HCT116 (cell line): ENCODE data around the gene OOSP4B. TPM values are rescaled to one million over a fixed set of nuclear protein-coding genes. Genes with fewer than 3 reads are reported as not detected.
"Not testable (repeated sequence)": the region's sequence is repeated elsewhere in the genome, so short reads cannot be mapped to it uniquely, and the experiment has no call there.

Source experiments
- ATAC-seq: fragments of 200-7000 bp; cut with Tn5 transposase; 2 replicates; pipeline ENCODE4 v1.9.1; 2020; ENCODE audit warnings: mild to moderate bottlenecking, moderate library complexity
- BruUV-seq: library from RNA; stranded (reverse); fragments of 400-500 nt; replicated peaks from 2 replicates; lab custom pipeline; 2021; lab: Mats Ljungman, UMichigan
- CTCF ChIA-PET: fragments of 300-600 bp; sonication (Branson Sonifier 250); formaldehyde crosslinking; loops from one replicate; lab custom pipeline; 2021; ENCODE audit warnings: antibody characterized with exemption; lab: Charles Lee
- POLR2A ChIA-PET: fragments of 300-600, 350-600 bp; sonication (Branson Sonifier 250); formaldehyde crosslinking; loops from one replicate; lab custom pipeline; 2021; ENCODE audit warnings: antibody characterized with exemption; lab: Charles Lee
- RAD21 ChIA-PET, 2 experiments: fragments of 300-600 bp; sonication (Branson Sonifier 250); formaldehyde crosslinking; loops; one replicate each; lab custom pipeline; 2023; ENCODE audit warnings: low total read pairs in 2 of 2; ENCODE audit not compliant: uncharacterized antibody in 2 of 2, unreplicated experiment in 2 of 2, low non-redundant PET in 1 of 2; lab: Charles Lee
- DNase-seq: peaks from one replicate; pipeline ENCODE4 v3.0.0-alpha.2; 2010; ENCODE audit warnings: low read depth, low spot score
- H2AFZ ChIP-seq: fragments of 200-600 bp; shearing (Covaris generic), sonication (generic); 2 replicates; pipeline ENCODE4 v1.6.1; 2017; ENCODE audit warnings: low read depth, mixed run types, mixed read lengths, antibody characterized with exemption, low read length; ENCODE audit not compliant: poor library complexity, severe bottlenecking
- H3K27ac ChIP-seq: 2 replicates; pipeline ENCODE4 v1.5.1; 2012; ENCODE audit warnings: low read depth, low read length
- H3K27me3 ChIP-seq: fragments of 200-600 bp; sonication (generic); 2 replicates; pipeline ENCODE4 v1.6.1; 2016; ENCODE audit warnings: mixed run types, low read length, mixed read lengths; ENCODE audit not compliant: insufficient read depth
- H3K36me3 ChIP-seq, 2 experiments: fragments of 200-500 bp in 1 of 2; fragments of 200-600 bp in 1 of 2; sonication (Bioruptor generic) in 1 of 2; sonication (generic) in 1 of 2; 2 replicates each; pipeline versions ENCODE4 v1.5.1 to v1.6.1; 2014 to 2016; ENCODE audit warnings: low read length in 2 of 2, inconsistent platforms in 1 of 2, mixed read lengths in 1 of 2, mixed run types in 1 of 2; ENCODE audit not compliant: insufficient read depth in 2 of 2, control insufficient read depth in 1 of 2
- H3K4me1 ChIP-seq, 2 experiments: fragments of 200-600 bp in 1 of 2; sonication (generic) in 1 of 2; 2 replicates each; pipeline versions ENCODE4 v1.5.1 to v1.6.1; 2012 to 2017; ENCODE audit warnings: low read length in 2 of 2, inconsistent platforms in 1 of 2, mild to moderate bottlenecking in 1 of 2, mixed read lengths in 1 of 2, mixed run types in 1 of 2, moderate library complexity in 1 of 2; ENCODE audit not compliant: insufficient read depth in 2 of 2, control insufficient read depth in 1 of 2
- H3K4me2 ChIP-seq: fragments of 200-600 bp; sonication (generic); 2 replicates; pipeline ENCODE4 v1.6.1; 2017; ENCODE audit warnings: mixed run types, low read length, mixed read lengths
- H3K4me3 ChIP-seq, 2 experiments: fragments of 200-600 bp in 1 of 2; sonication (generic) in 1 of 2; replicated peaks in 1 of 2; 2 replicates each; pipeline ENCODE4 v1.5.1; 2011 to 2016; ENCODE audit warnings: low read length in 2 of 2, control low read depth in 1 of 2, low read depth in 1 of 2, mild to moderate bottlenecking in 1 of 2, mixed read lengths in 1 of 2, mixed run types in 1 of 2
- H3K79me2 ChIP-seq: fragments of 200-600 bp; sonication (generic); 2 replicates; pipeline ENCODE4 v1.6.1; 2017; ENCODE audit warnings: mild to moderate bottlenecking, mixed run types, low read length, moderate library complexity, mixed read lengths; ENCODE audit not compliant: insufficient read depth
- H3K9ac ChIP-seq: fragments of 200-600 bp; sonication (generic); 2 replicates; pipeline ENCODE4 v1.6.1; 2016; ENCODE audit warnings: low read length, mixed read lengths
- H3K9me2 ChIP-seq: fragments of 200-600 bp; sonication (generic), shearing (Covaris generic); 2 replicates; pipeline ENCODE4 v1.6.1; 2017; ENCODE audit warnings: mixed run types, mild to moderate bottlenecking, moderate library complexity; ENCODE audit not compliant: insufficient read depth
- H3K9me3 ChIP-seq, 2 experiments: fragments of 200-500 bp in 1 of 2; fragments of 200-600 bp in 1 of 2; sonication (Bioruptor generic) in 1 of 2; sonication (generic) in 1 of 2; 2 replicates each; pipeline ENCODE4 v1.6.1; 2014 to 2017; ENCODE audit warnings: low read length in 2 of 2, mixed read lengths in 2 of 2, inconsistent platforms in 1 of 2, low read depth in 1 of 2, mild to moderate bottlenecking in 1 of 2, mixed run types in 1 of 2, moderate library complexity in 1 of 2; ENCODE audit not compliant: control insufficient read depth in 1 of 2, insufficient read depth in 1 of 2
- H4K20me1 ChIP-seq: fragments of 200-600 bp; sonication (generic), shearing (Covaris generic); 2 replicates; pipeline ENCODE4 v1.6.1; 2017; ENCODE audit warnings: mixed run types, mild to moderate bottlenecking, moderate library complexity; ENCODE audit not compliant: insufficient read depth
- ELF1 ChIP-seq: IDR thresholded peaks from 2 replicates; pipeline ENCODE4 v1.6.1; 2012; ENCODE audit warnings: low read depth, borderline replicate concordance
- ZBTB33 ChIP-seq: IDR thresholded peaks from 2 replicates; pipeline ENCODE4 v1.6.1; 2011; ENCODE audit warnings: mild to moderate bottlenecking, low read length, moderate library complexity; ENCODE audit not compliant: insufficient replicate concordance; ENCODE audit errors: extremely low read depth
- ZNF274 ChIP-seq: fragments of 200-500 bp; sonication (Bioruptor generic); IDR thresholded peaks from 2 replicates; pipeline ENCODE4 v1.6.1; 2014; ENCODE audit warnings: mild to moderate bottlenecking, low read depth, low read length, inconsistent platforms
- intact Hi-C: fragments of 100-400 bp; cut with micrococcal nuclease; formaldehyde crosslinking; loops from 2 replicates; pipeline ENCODE4 v1.10.0; 2022
- total RNA-seq: library from RNA; stranded (reverse); gene quantifications from one replicate; pipeline ENCODE4 v1.2.1, GENCODE V29; 2021; ENCODE audit not compliant: unreplicated experiment

OOSP4B gene
- total RNA-seq, 1 experiment from 2014 or later: not detected

- TF ChIP-seq ZBTB33: no peak
Measured at GRCh38 chr11:60065801-60066200, 48.8 kb downstream of the OOSP4B start (continued).

DNA sequence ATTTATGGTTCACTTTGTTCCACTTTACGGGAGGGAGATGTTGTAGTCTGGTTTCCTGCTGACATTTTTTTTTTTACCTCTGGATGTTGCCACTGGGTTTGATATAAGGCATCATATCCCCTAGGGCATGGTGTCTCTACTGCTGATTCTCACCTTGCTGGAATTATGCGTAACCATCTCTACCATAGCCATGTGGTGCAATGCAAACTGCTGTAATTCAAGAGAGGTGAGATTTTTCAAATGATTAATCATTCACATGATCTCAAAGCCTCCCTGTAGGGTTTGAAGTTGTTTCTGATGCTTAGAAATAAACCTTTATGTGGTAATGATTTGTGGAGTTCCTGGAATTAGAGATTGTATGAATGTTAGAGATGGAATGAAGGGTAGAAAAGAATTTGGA lies 52.5 kb downstream of the OOSP4B start:
- H3K27me3 ChIP-seq: no peaks in the 10 kb centered on the region
- POLR2A ChIA-PET: no interaction called here
- no peak overlapping the region for H3K27ac ChIP-seq
- no peaks in the 10 kb centered on the region for H3K79me2 ChIP-seq
- intact Hi-C loops: no loop called here
- BruUV-seq: no TSS peak
- no peaks in the 10 kb centered on the region for H3K36me3 ChIP-seq
- no peak overlapping the region for H3K4me3 ChIP-seq
- H3K4me2 ChIP-seq: no peak overlapping the region
- no peaks in the 10 kb centered on the region for H3K9me2 ChIP-seq
- no peak for ATAC-seq
- TF ChIP-seq ELF1 (no peak), ZNF274 (no peak)
- TF ChIP-seq, all 23 proteins: peak for 0
- Histone ChIP-seq H2AFZ (no peak overlapping the region), H4K20me1 (no peaks in the 10 kb centered on the region), H3K9ac (no peak overlapping the region), H3K4me1 (no peaks in the 10 kb centered on the region), H3K9me3 (no peaks in the 10 kb centered on the region)
- RAD21 ChIA-PET: no interaction called here
- CTCF ChIA-PET: no interaction called here
- DNase-seq: no peak

GRCh38 chr11:60071644-60072043 lies 54.7 kb downstream of the OOSP4B start:
- H3K4me1 ChIP-seq, RAD21 ChIA-PET, CTCF ChIA-PET, H3K4me2 ChIP-seq, H4K20me1 ChIP-seq, H3K9ac ChIP-seq, H3K36me3 ChIP-seq, H3K27me3 ChIP-seq, H2AFZ ChIP-seq, H3K27ac ChIP-seq, H3K9me3 ChIP-seq, H3K79me2 ChIP-seq, ATAC-seq, intact Hi-C loops, H3K9me2 ChIP-seq, BruUV-seq, H3K4me3 ChIP-seq, DNase-seq: not testable (repeated sequence)
- POLR2A ChIA-PET: interaction anchor here (0.6 kb wide), 1 partner anchor 1803 kb away, joined by 5 read pairs; no protein-coding TSS in a partner anchor
